ENCODE results near the gene CRLF1. TPM values are rescaled to one million over a fixed set of nuclear protein-coding genes. Genes with fewer than 3 reads are reported as not detected.

Gene CRLF1
- total and polyA plus RNA-seq, 2 experiments from 2014 or later, result 18.1 to 19.7 TPM

- DNase-seq (ENCODE audit: low spot score) (no peak), ATAC-seq (no peak)
- H4K20me1 ChIP-seq (replicated peaks; ENCODE audit: insufficient read depth), result peaks cover 13% of the 10 kb centered on the region
- H3K27ac Mint-ChIP-seq, result no peak overlapping the region
- H3K9me2 ChIP-seq (ENCODE audit: insufficient read depth), result no peaks in the 10 kb centered on the region; the same call in 1 of the 2 replicates
- H3K79me2 ChIP-seq (replicated peaks; ENCODE audit: insufficient read depth), result peaks cover 13% of the 10 kb centered on the region
- no peak overlapping the region for H3K27ac ChIP-seq (ENCODE audit: low read depth)
- peaks cover 4% of the 10 kb centered on the region; the same call in 2 of the 3 replicates for H3K36me3 Mint-ChIP-seq (ENCODE audit: low read depth)
- H3K27me3 Mint-ChIP-seq (ENCODE audit: insufficient read depth, low read depth, poor library complexity), result peaks cover 21% of the 10 kb centered on the region
- H3K27me3 ChIP-seq (ENCODE audit: insufficient read depth), result no peaks in the 10 kb centered on the region
- TF ChIP-seq NANOG (IDR thresholded peaks at IDR 0.05; ENCODE audit: borderline replicate concordance) (no peak), ZNF114 (CRISPR knock-in tag; IDR thresholded peaks at IDR 0.05) (no peak), EZH2 (IDR thresholded peaks at IDR 0.05; ENCODE audit: low read depth, unreplicated experiment) (no peak), CTCF (conservative IDR thresholded peaks at IDR 0.05; ENCODE audit: low read depth in 2 of 2) (peak in 1 of 2 experiments; percentile 40; a peak in 2 of 4 replicates)
- TF ChIP-seq, protein P1, sequence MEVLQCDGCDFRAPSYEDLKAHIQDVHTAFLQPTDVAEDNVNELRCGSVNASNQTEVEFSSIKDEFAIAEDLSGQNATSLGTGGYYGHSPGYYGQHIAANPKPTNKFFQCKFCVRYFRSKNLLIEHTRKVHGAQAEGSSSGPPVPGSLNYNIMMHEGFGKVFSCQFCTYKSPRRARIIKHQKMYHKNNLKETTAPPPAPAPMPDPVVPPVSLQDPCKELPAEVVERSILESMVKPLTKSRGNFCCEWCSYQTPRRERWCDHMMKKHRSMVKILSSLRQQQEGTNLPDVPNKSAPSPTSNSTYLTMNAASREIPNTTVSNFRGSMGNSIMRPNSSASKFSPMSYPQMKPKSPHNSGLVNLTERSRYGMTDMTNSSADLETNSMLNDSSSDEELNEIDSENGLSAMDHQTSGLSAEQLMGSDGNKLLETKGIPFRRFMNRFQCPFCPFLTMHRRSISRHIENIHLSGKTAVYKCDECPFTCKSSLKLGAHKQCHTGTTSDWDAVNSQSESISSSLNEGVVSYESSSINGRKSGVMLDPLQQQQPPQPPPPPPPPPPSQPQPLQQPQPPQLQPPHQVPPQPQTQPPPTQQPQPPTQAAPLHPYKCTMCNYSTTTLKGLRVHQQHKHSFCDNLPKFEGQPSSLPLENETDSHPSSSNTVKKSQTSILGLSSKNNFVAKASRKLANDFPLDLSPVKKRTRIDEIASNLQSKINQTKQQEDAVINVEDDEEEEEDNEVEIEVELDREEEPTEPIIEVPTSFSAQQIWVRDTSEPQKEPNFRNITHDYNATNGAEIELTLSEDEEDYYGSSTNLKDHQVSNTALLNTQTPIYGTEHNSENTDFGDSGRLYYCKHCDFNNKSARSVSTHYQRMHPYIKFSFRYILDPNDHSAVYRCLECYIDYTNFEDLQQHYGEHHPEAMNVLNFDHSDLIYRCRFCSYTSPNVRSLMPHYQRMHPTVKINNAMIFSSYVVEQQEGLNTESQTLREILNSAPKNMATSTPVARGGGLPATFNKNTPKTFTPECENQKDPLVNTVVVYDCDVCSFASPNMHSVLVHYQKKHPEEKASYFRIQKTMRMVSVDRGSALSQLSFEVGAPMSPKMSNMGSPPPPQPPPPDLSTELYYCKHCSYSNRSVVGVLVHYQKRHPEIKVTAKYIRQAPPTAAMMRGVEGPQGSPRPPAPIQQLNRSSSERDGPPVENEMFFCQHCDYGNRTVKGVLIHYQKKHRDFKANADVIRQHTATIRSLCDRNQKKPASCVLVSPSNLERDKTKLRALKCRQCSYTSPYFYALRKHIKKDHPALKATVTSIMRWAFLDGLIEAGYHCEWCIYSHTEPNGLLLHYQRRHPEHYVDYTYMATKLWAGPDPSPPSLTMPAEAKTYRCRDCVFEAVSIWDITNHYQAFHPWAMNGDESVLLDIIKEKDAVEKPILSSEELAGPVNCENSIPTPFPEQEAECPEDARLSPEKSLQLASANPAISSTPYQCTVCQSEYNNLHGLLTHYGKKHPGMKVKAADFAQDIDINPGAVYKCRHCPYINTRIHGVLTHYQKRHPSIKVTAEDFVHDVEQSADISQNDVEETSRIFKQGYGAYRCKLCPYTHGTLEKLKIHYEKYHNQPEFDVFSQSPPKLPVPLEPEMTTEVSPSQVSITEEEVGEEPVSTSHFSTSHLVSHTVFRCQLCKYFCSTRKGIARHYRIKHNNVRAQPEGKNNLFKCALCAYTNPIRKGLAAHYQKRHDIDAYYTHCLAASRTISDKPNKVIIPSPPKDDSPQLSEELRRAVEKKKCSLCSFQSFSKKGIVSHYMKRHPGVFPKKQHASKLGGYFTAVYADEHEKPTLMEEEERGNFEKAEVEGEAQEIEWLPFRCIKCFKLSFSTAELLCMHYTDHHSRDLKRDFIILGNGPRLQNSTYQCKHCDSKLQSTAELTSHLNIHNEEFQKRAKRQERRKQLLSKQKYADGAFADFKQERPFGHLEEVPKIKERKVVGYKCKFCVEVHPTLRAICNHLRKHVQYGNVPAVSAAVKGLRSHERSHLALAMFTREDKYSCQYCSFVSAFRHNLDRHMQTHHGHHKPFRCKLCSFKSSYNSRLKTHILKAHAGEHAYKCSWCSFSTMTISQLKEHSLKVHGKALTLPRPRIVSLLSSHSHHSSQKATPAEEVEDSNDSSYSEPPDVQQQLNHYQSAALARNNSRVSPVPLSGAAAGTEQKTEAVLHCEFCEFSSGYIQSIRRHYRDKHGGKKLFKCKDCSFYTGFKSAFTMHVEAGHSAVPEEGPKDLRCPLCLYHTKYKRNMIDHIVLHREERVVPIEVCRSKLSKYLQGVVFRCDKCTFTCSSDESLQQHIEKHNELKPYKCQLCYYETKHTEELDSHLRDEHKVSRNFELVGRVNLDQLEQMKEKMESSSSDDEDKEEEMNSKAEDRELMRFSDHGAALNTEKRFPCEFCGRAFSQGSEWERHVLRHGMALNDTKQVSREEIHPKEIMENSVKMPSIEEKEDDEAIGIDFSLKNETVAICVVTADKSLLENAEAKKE (CRISPR knock-in tag; IDR thresholded peaks at IDR 0.05), result no peak
- H3K9me3 Mint-ChIP-seq, result no peaks in the 10 kb centered on the region; the same call in 2 of the 3 replicates
- no peak overlapping the region for H3K4me3 Mint-ChIP-seq
- H3K36me3 ChIP-seq (ENCODE audit: insufficient read depth), result no peaks in the 10 kb centered on the region
- no peak overlapping the region for H3K4me3 ChIP-seq
- no peak overlapping the region for H2AFZ ChIP-seq
- H3K4me1 Mint-ChIP-seq, result peaks cover 25% of the 10 kb centered on the region
- H3K4me2 ChIP-seq, result peak overlapping the region; percentile 48; the same call in 1 of the 2 replicates
- H3F3A ChIP-seq (replicated peaks; ENCODE audit: low read depth), result no peaks in the 10 kb centered on the region; the same call in 1 of the 2 replicates
- peaks cover 12% of the 10 kb centered on the region; the same call in 1 of the 2 replicates for H3K4me1 ChIP-seq (ENCODE audit: insufficient read depth)
These were observed 37.8 kb upstream of the CRLF1 start for GRCh38 chr19:18644196-18645034.
